Duodenal mucosa (tissue), 2 donors: ENCODE measurements around the gene IL18RAP.

Experiments
- H3K27ac ChIP-seq: one replicate; pipeline ENCODE4 v1.7.0; 2013; ENCODE audit warnings: low read depth, low read length
- H3K27me3 ChIP-seq, 2 donors: one replicate each; pipeline ENCODE4 v1.7.0; 2013; ENCODE audit warnings: low read length in 2 of 2, control low read depth in 1 of 2; ENCODE audit not compliant: insufficient read depth in 2 of 2, control insufficient read depth in 1 of 2
- H3K36me3 ChIP-seq, 2 donors: one replicate each; pipeline ENCODE4 v1.7.0; 2013; ENCODE audit warnings: low read length in 2 of 2, control low read depth in 1 of 2; ENCODE audit not compliant: insufficient read depth in 2 of 2, control insufficient read depth in 1 of 2
- H3K4me1 ChIP-seq, 2 donors: one replicate each; pipeline ENCODE4 v1.7.0; 2013; ENCODE audit warnings: low read length in 2 of 2, control low read depth in 1 of 2; ENCODE audit not compliant: insufficient read depth in 2 of 2, control insufficient read depth in 1 of 2
- H3K4me3 ChIP-seq, 2 donors: one replicate each; pipeline ENCODE4 v1.7.0; 2013; ENCODE audit warnings: low read length in 2 of 2, low read depth in 1 of 2
- H3K9ac ChIP-seq, 2 donors: one replicate each; pipeline ENCODE4 v1.7.0; 2013; ENCODE audit warnings: low read length in 2 of 2, low read depth in 1 of 2
- H3K9me3 ChIP-seq, 2 donors: one replicate each; pipeline ENCODE4 v1.7.0; 2013; ENCODE audit warnings: low read length in 2 of 2, control low read depth in 1 of 2; ENCODE audit not compliant: control insufficient read depth in 1 of 2

IL18RAP gene

DNA sequence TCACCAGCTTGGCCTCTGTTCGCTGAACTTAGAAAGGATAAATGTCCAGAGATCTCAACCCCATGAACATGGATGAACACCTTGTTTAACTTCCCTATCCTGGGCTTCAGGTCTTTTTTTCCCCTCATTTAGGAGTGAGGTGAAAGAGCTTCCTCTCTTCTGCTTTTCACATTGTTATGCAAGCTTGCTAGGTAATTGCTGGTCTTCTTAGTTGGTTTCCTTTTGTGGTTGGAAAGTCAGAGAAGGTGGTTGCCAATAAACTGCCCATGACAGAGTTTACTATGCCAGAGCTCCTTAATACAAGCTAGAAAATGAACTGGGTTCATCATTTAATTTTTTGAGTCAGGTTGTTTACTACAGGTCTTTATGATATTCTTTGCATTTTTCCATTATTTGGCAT is 66.7 kb downstream of the IL18RAP start:
- no peak overlapping the region for H3K27ac ChIP-seq
- H3K36me3 ChIP-seq = no peaks in the 10 kb centered on the region
- peaks cover 0 to 4% of the 10 kb centered on the region in 2 donors for H3K9me3 ChIP-seq
- peaks cover 0 to 3% of the 10 kb centered on the region in 2 donors for H3K27me3 ChIP-seq
- no peaks in the 10 kb centered on the region for H3K4me1 ChIP-seq
- no peak overlapping the region for H3K9ac ChIP-seq
- no peak overlapping the region for H3K4me3 ChIP-seq

DNA sequence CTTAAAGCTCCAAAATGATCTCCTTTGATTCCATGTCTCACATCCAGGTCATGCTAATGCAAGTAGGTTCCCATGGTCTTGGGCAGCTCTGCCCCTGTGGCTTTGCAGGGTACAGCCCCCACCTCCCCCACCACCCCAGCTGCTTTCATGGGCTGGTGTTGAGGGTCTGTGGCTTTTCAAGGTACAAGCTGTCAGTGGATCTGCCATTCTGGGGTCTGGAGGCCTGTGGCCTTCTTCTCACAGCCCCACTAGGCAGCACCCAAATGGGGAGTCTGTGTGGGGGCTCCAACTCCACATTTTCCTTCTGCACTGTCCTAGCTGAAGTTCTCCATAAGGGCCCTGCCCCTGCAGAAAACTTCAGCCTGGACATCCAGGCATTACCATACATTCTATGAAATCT is 69.0 kb downstream of the IL18RAP start:
- Histone ChIP-seq H3K4me1 (no peaks in the 10 kb centered on the region), H3K27me3 (no peaks in the 10 kb centered on the region), H3K27ac (no peak overlapping the region), H3K9ac (no peak overlapping the region), H3K9me3 (peaks cover 3 to 4% of the 10 kb centered on the region in 2 donors), H3K36me3 (no peaks in the 10 kb centered on the region), H3K4me3 (no peak overlapping the region)

DNA sequence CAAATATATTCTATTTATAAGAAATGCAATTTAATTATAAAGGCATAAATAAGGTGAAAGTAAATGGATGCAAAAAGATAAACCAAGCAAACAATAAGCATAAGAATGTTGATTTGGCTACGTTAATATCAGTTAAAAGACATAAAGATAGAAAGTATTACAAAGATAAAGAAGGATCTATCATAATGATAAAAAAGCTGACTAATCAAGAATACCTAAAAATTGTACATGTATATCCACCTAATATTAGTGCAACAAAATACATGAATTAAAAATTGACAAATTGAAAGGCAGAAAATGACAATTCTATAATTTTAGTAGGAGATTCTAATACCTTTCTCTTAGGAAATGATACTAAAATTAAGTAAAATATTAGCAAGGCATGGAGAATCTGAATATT is 71.6 kb downstream of the IL18RAP start:
- Histone ChIP-seq H3K27ac (no peak overlapping the region), H3K27me3 (no peaks in the 10 kb centered on the region), H3K4me1 (no peaks in the 10 kb centered on the region), H3K9me3 (peaks cover 3 to 4% of the 10 kb centered on the region in 2 donors), H3K4me3 (no peak overlapping the region), H3K36me3 (no peaks in the 10 kb centered on the region), H3K9ac (no peak overlapping the region)

DNA sequence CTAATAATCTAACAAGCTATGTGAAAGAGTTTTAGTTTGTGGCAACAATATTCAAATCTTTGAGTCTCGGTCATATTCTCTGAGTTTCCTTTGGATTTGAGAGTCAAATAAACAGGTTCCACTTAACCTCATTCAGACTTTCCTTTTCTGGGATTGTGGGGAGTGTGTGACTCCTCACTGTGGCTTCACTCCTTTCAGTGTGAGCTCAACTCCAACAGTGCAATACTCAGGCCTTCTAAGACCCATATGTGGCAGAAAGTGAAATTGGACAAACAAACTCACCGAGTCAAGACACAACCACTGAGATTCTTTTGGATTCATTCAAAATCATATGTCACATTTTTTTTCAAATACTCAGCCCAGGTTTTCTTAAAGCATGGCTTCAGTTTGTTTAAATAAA is 75.5 kb downstream of the IL18RAP start:
- Histone ChIP-seq H3K27ac (no peak overlapping the region), H3K9me3 (peaks cover 0 to 3% of the 10 kb centered on the region in 2 donors), H3K4me1 (no peaks in the 10 kb centered on the region), H3K27me3 (no peaks in the 10 kb centered on the region), H3K36me3 (no peaks in the 10 kb centered on the region), H3K9ac (no peak overlapping the region), H3K4me3 (no peak overlapping the region)

DNA sequence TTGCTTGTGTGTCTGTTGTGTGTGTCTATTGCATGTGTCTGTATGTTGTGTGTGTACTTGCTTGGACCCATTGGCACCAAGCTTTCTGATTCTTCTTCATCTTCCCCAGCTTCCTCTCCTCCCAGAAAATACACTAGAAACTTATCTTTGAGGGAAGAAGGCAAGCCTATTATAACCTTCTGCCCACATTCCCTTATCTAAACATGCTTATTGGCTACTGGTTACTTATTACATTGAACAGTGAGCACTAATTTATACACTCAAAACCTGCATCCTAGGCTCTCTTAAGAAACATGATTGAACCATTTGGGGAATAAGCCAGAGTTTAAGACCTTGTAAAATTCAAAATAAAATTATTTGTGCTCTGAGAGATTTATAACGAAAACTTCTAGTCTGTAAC is 76.6 kb downstream of the IL18RAP start:
- Histone ChIP-seq H3K27me3 (no peaks in the 10 kb centered on the region), H3K36me3 (no peaks in the 10 kb centered on the region), H3K9ac (no peak overlapping the region), H3K4me3 (no peak overlapping the region), H3K27ac (no peak overlapping the region), H3K4me1 (peaks cover 0 to 3% of the 10 kb centered on the region in 2 donors), H3K9me3 (peaks cover 0 to 3% of the 10 kb centered on the region in 2 donors)
